GM12878 (cell line): ENCODE data around the gene CAPN15. TPM values are rescaled to one million over a fixed set of nuclear protein-coding genes. Genes with fewer than 3 reads are reported as not detected.

Experiments used
- ATAC-seq: fragments of 200-7000 bp; cut with Tn5 transposase; 3 replicates; pipeline ENCODE4 v1.9.1; 2020; ENCODE audit warnings: mild to moderate bottlenecking, moderate library complexity
- BruUV-seq: library from RNA; stranded (reverse); fragments of 400-500 nt; replicated peaks from 2 replicates; lab custom pipeline; 2021; lab: Mats Ljungman, UMichigan
- CTCF ChIA-PET: fragments of 300-600 bp; sonication (Branson Sonifier 250); formaldehyde crosslinking; extraction: SDS; loops from one replicate; lab custom pipeline; 2021; ENCODE audit warnings: inconsistent platforms; lab: Yijun Ruan, JAX
- POLR2A ChIA-PET: fragments of 350-600 bp; formaldehyde crosslinking; extraction: SDS; loops from one replicate; lab custom pipeline; 2021; ENCODE audit warnings: inconsistent platforms; lab: Charles Lee
- RAD21 ChIA-PET: fragments of 300-600 bp; sonication (Branson Sonifier 250); formaldehyde crosslinking; loops from one replicate; lab custom pipeline; 2023; ENCODE audit warnings: antibody characterized with exemption; ENCODE audit not compliant: unreplicated experiment; lab: Charles Lee
- SMC1A ChIA-PET: fragments of 300-600 bp; sonication (Branson Sonifier 250); formaldehyde crosslinking; loops from one replicate; lab custom pipeline; 2023; ENCODE audit not compliant: unreplicated experiment, uncharacterized antibody; lab: Charles Lee
- DNase-seq: peaks from one replicate; pipeline ENCODE4 v3.0.0-alpha.2; 2011; ENCODE audit warnings: low read depth, low spot score
- FAIRE-seq: peaks from 3 replicates; lab custom pipeline; 2011; peaks lifted over from hg19 to GRCh38; lab: Jason Lieb, UNC
- H2AFZ ChIP-seq: 2 replicates; pipeline ENCODE4 v1.6.0; 2011; ENCODE audit warnings: low read depth, low read length, control low read depth; ENCODE audit not compliant: control insufficient read depth
- H3K27ac ChIP-seq: 2 replicates; pipeline ENCODE4 v1.5.1; 2011; ENCODE audit warnings: control low read depth; ENCODE audit not compliant: control insufficient read depth, insufficient read depth
- H3K27me3 ChIP-seq, 2 experiments: replicated peaks in 1 of 2; 2 replicates each; pipeline versions ENCODE4 v1.6.0 to v1.6.1; 2011; ENCODE audit warnings: low read length in 1 of 2; ENCODE audit not compliant: control insufficient read depth in 2 of 2, insufficient read depth in 2 of 2
- H3K36me3 ChIP-seq, 2 experiments: 2 replicates each; pipeline ENCODE4 v1.5.1; 2011; ENCODE audit warnings: low read length in 1 of 2; ENCODE audit not compliant: control insufficient read depth in 2 of 2, insufficient read depth in 2 of 2
- H3K4me1 ChIP-seq: 2 replicates; pipeline ENCODE4 v1.6.1; 2011; ENCODE audit warnings: mild to moderate bottlenecking, low read length, moderate library complexity, mixed read lengths; ENCODE audit not compliant: control insufficient read depth, insufficient read depth
- H3K4me2 ChIP-seq: 2 replicates; pipeline ENCODE4 v1.6.0; 2011; ENCODE audit warnings: control low read depth; ENCODE audit not compliant: control insufficient read depth, insufficient read depth
- H3K4me3 ChIP-seq: fragments of 200-600 bp; sonication (generic); 2 replicates; pipeline ENCODE4 v1.5.1; 2016
- H3K79me2 ChIP-seq: 2 replicates; pipeline ENCODE4 v1.6.0; 2011; ENCODE audit warnings: low read length; ENCODE audit not compliant: control insufficient read depth, insufficient read depth
- H3K9ac ChIP-seq: 2 replicates; pipeline ENCODE4 v1.8.0; 2011; ENCODE audit warnings: low read length, control low read depth, mixed read lengths; ENCODE audit not compliant: control insufficient read depth, insufficient read depth
- H3K9me3 ChIP-seq: replicated peaks from 3 replicates; pipeline ENCODE4 v1.5.1; 2011; ENCODE audit warnings: mild to moderate bottlenecking, low read length; ENCODE audit not compliant: control insufficient read depth, insufficient read depth
- H4K20me1 ChIP-seq: 2 replicates; pipeline ENCODE4 v1.6.0; 2011; ENCODE audit not compliant: control insufficient read depth, insufficient read depth
- ASH2L ChIP-seq: fragments of 300-600, 200-600 bp; sonication (generic); IDR thresholded peaks from 2 replicates; pipeline ENCODE4 v1.6.1; 2017; ENCODE audit warnings: low read depth, mild to moderate bottlenecking, borderline replicate concordance
- BRCA1 ChIP-seq: IDR thresholded peaks from 2 replicates; pipeline ENCODE4 v1.6.1; 2011; ENCODE audit warnings: low read depth, low read length, improper control_type of control experiment
- CREM ChIP-seq: IDR thresholded peaks from 2 replicates; pipeline ENCODE4 v1.6.1; 2014; ENCODE audit warnings: antibody characterized with exemption, low read depth
- FOXM1 ChIP-seq: IDR thresholded peaks from 2 replicates; pipeline ENCODE4 v1.6.1; 2012; ENCODE audit warnings: low read depth, mild to moderate bottlenecking, inconsistent platforms, low read length, moderate library complexity
- JUNB ChIP-seq: IDR thresholded peaks from 2 replicates; pipeline ENCODE4 v1.6.1; 2016; ENCODE audit warnings: antibody characterized with exemption, mild to moderate bottlenecking
- KDM1A ChIP-seq: fragments of 200-600 bp; sonication (generic); IDR thresholded peaks from 2 replicates; pipeline ENCODE4 v1.6.1; 2016; ENCODE audit warnings: borderline replicate concordance
- NFYA ChIP-seq: IDR thresholded peaks from 2 replicates; pipeline ENCODE4 v1.6.1; 2011; ENCODE audit warnings: low read depth, mild to moderate bottlenecking, low read length, improper control_type of control experiment, borderline replicate concordance
- SIX5 ChIP-seq: IDR thresholded peaks from 2 replicates; pipeline ENCODE4 v1.6.1; 2011; ENCODE audit warnings: mild to moderate bottlenecking, low read depth, low read length, moderate library complexity; ENCODE audit not compliant: severe bottlenecking
- ZNF24 ChIP-seq: fragments of 450-650 bp; IDR thresholded peaks from 2 replicates; pipeline ENCODE4 v1.6.1; 2017; ENCODE audit warnings: antibody characterized with exemption, mild to moderate bottlenecking
- WGBS: methylation state at CpG from one replicate; pipeline ENCODE4 v1.1.6; 2016; ENCODE audit warnings: low lambda C conversion rate; ENCODE audit not compliant: insufficient replicate concordance, insufficient coverage; ENCODE audit errors: missing lambda C conversion rate; 5-methylcytosine and 5-hydroxymethylcytosine counted together
- in situ Hi-C: fragments of 300-500 bp; cut with MboI; formaldehyde crosslinking; loops from 9 replicates; pipeline ENCODE4 v1.14.3; 2018; ENCODE audit warnings: mixed read lengths
- intact Hi-C: fragments of 100-400 bp; cut with micrococcal nuclease; formaldehyde crosslinking; loops from one replicate; pipeline ENCODE4 v1.14.2; 2022; ENCODE audit not compliant: unreplicated experiment
- polyA plus RNA-seq, 11 experiments: library from polyadenylated mRNA; depleted of rRNA in 4 of 11; unstranded in 6 of 11; stranded (reverse) in 5 of 11; fragments of >200 nt; fragmentation: Nextera tagmentation in 4 of 11; fragmentation: Illumina TruSeq in 1 of 11; extraction: Ambion mirVana in 4 of 11; extraction: Trizol in 1 of 11; gene quantifications; 1 replicate in 1 of 11; 2 replicates in 10 of 11; pipeline versions ENCODE4 v1.2.1 to v1.2.3, GENCODE V29; 2011 to 2016; ENCODE audit warnings: inconsistent platforms in 2 of 11, missing spikeins in 2 of 11, low read depth in 1 of 11
- total RNA-seq, 4 experiments: library from RNA; depleted of rRNA in 3 of 4; stranded (reverse); fragments of >200 nt in 3 of 4; fragmentation: Illumina TruSeq in 1 of 4; extraction: Trizol in 1 of 4; gene quantifications; 2 replicates each; pipeline versions ENCODE4 v1.2.1 to v1.2.3, GENCODE V29; 2013 to 2021
- TF ChIP-seq, protein P1 (sequence below): fragments of 450-650 bp; IDR thresholded peaks from 2 replicates; pipeline ENCODE4 v1.6.1; 2016; ENCODE audit warnings: mild to moderate bottlenecking
- TF ChIP-seq, protein P2 (sequence below): IDR thresholded peaks from 2 replicates; pipeline ENCODE4 v1.6.1; 2011; ENCODE audit warnings: mild to moderate bottlenecking, low read depth, low read length, moderate library complexity; ENCODE audit not compliant: insufficient replicate concordance
- TF ChIP-seq, protein P3 (sequence below): IDR thresholded peaks from 2 replicates; pipeline ENCODE4 v1.6.1; 2011; ENCODE audit warnings: low read depth, low read length, improper control_type of control experiment, borderline replicate concordance
- TF ChIP-seq, protein P4 (sequence below): fragments of 450-650 bp; formaldehyde crosslinking; IDR thresholded peaks from 2 replicates; pipeline ENCODE4 v1.4.0; 2020; ENCODE audit warnings: mild to moderate bottlenecking, moderate library complexity

Gene CAPN15
- total and polyA plus RNA-seq, 10 of the 15 experiments (the other 5 are each of a cell fraction or from before 2014, with no cell fraction given): 0.40 to 78.5 (median 8.3) TPM

DNA sequence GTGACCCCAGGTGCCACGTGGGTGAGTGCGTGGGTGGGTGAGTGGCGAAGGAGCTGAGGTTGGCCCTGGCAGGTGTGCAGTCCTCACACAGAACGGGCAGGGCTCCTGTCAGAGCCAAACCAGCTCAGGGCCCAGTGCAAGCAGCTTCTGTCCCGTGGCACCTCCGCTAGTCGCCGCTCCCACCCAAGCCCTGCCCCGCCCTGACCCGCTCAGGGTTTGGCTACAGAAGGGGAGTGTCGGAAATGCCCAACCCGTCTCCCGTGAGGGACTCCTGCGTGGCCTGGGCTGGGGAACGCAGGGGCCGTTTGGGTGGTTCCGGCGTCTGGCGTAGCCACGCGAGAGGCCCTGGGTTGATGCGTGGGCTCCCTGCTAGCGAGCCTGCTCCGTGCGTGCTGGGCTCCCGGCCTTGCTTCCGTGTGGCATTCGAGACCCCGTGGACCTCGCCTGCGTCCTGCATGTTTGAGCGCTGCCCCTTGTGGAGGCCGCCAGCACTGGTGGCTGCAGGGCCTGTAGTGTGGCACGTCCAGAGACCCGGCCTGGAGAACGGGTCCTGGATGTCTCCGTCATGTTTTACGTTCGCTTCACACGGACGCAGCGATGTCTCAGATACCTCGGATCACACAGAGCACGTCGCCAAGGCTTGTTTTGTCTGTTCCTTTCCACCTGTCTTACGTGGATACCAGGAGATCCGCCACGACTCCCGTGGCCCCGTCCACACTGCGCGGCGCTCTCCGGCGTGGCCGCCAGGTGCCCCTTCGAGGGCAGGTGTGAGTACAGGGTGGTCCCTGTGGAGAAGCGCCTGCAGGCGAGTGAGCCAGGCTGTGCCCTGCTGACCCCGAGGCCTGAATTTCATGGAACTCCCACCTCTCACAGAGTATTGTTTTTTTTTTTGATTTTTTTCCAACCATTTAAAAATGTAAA is 10.2 kb downstream of the CAPN15 start (continued):
- TF ChIP-seq, protein P1, sequence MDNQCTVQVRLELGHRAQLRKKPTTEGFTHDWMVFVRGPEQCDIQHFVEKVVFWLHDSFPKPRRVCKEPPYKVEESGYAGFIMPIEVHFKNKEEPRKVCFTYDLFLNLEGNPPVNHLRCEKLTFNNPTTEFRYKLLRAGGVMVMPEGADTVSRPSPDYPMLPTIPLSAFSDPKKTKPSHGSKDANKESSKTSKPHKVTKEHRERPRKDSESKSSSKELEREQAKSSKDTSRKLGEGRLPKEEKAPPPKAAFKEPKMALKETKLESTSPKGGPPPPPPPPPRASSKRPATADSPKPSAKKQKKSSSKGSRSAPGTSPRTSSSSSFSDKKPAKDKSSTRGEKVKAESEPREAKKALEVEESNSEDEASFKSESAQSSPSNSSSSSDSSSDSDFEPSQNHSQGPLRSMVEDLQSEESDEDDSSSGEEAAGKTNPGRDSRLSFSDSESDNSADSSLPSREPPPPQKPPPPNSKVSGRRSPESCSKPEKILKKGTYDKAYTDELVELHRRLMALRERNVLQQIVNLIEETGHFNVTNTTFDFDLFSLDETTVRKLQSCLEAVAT: no peak
- no peak for TF ChIP-seq ASH2L
- TF ChIP-seq, all 136 proteins: peak for 2

DNA sequence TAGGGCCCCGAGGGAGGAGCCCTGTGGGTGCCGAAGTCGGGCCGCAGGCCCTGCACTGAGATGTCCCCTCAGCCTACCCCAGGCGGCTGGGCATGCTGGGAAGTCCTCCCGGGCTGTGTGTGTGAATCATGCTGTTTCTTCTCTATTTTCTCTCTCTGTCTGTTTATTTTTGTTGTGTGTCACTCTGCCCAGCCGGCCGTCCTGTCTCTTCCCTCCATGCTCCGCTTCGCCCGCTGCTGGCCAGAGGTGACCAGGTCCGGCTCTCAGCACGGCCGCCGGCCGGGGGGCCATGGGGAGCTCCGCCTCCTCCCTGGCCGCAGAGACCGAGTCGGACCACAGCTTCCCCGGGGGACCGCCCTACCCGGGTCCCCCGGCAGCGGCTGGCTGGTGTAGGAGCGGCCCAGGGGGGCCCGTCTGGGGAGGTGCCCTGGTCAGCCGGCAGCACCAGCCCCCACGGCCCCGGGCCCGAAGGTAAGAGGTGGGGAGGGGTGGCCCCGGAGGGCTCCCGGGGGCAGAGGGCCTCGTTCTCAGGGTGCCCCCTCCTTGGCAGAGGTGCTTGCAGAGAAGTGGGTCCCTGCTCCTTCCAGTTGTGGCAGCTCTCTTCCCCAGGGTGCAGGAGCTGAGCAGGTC is 12.5 kb downstream of the CAPN15 start:
- no peak for DNase-seq
- 96% methylated on average over 27 of the region's 34 CpGs for WGBS
- H4K20me1 ChIP-seq: no peaks in the 10 kb centered on the region
- FAIRE-seq: no peak
- H2AFZ ChIP-seq: no peak overlapping the region
- no peak for ATAC-seq
- H3K79me2 ChIP-seq: no peaks in the 10 kb centered on the region; the same call in none of the 2 replicates
- intact Hi-C loops: no loop called here
- ChIA-PET SMC1A (no interaction called here), RAD21 (no interaction called here), POLR2A (no interaction called here), CTCF (interaction anchor here (1.1 kb wide), 1 partner anchor 9 kb away, joined by 3 read pairs; no protein-coding TSS in a partner anchor)
- H3K4me1 ChIP-seq: no peaks in the 10 kb centered on the region
- H3K27ac ChIP-seq: no peak overlapping the region
- H3K27me3 ChIP-seq: no peaks in the 10 kb centered on the region
- no peak overlapping the region for H3K4me3 ChIP-seq
- no TSS peak for BruUV-seq
- H3K9me3 ChIP-seq: no peaks in the 10 kb centered on the region
- no peak overlapping the region for H3K9ac ChIP-seq
- in situ Hi-C loops: no loop called here
- no peak overlapping the region for H3K4me2 ChIP-seq
- peaks cover 0 to 25% of the 10 kb centered on the region in 2 experiments; a peak in 2 of 4 replicates for H3K36me3 ChIP-seq
- TF ChIP-seq, protein P2, sequence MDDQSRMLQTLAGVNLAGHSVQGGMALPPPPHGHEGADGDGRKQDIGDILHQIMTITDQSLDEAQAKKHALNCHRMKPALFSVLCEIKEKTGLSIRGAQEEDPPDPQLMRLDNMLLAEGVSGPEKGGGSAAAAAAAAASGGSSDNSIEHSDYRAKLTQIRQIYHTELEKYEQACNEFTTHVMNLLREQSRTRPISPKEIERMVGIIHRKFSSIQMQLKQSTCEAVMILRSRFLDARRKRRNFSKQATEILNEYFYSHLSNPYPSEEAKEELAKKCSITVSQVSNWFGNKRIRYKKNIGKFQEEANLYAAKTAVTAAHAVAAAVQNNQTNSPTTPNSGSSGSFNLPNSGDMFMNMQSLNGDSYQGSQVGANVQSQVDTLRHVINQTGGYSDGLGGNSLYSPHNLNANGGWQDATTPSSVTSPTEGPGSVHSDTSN: no peak
- no peak for TF ChIP-seq KDM1A
- TF ChIP-seq FOXM1: no peak
- TF ChIP-seq SIX5: no peak
- TF ChIP-seq NFYA: no peak
- no peak for TF ChIP-seq ZNF24
- no peak for TF ChIP-seq CREM
- TF ChIP-seq, protein P3, sequence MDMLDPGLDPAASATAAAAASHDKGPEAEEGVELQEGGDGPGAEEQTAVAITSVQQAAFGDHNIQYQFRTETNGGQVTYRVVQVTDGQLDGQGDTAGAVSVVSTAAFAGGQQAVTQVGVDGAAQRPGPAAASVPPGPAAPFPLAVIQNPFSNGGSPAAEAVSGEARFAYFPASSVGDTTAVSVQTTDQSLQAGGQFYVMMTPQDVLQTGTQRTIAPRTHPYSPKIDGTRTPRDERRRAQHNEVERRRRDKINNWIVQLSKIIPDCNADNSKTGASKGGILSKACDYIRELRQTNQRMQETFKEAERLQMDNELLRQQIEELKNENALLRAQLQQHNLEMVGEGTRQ: no peak
- TF ChIP-seq BRCA1: no peak
- no peak for TF ChIP-seq JUNB
- TF ChIP-seq, protein P4, sequence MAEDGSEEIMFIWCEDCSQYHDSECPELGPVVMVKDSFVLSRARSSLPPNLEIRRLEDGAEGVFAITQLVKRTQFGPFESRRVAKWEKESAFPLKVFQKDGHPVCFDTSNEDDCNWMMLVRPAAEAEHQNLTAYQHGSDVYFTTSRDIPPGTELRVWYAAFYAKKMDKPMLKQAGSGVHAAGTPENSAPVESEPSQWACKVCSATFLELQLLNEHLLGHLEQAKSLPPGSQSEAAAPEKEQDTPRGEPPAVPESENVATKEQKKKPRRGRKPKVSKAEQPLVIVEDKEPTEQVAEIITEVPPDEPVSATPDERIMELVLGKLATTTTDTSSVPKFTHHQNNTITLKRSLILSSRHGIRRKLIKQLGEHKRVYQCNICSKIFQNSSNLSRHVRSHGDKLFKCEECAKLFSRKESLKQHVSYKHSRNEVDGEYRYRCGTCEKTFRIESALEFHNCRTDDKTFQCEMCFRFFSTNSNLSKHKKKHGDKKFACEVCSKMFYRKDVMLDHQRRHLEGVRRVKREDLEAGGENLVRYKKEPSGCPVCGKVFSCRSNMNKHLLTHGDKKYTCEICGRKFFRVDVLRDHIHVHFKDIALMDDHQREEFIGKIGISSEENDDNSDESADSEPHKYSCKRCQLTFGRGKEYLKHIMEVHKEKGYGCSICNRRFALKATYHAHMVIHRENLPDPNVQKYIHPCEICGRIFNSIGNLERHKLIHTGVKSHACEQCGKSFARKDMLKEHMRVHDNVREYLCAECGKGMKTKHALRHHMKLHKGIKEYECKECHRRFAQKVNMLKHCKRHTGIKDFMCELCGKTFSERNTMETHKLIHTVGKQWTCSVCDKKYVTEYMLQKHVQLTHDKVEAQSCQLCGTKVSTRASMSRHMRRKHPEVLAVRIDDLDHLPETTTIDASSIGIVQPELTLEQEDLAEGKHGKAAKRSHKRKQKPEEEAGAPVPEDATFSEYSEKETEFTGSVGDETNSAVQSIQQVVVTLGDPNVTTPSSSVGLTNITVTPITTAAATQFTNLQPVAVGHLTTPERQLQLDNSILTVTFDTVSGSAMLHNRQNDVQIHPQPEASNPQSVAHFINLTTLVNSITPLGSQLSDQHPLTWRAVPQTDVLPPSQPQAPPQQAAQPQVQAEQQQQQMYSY (CRISPR knock-in tag): no peak
